Parathyroid adenoma (tissue), 2 donors: ENCODE measurements around the gene PAM.
A peak's percentile ranks its signal among the peaks of the same experiment; 100 is the strongest.
"Not testable (repeated sequence)": the region's sequence is repeated elsewhere in the genome, so short reads cannot be mapped to it uniquely, and the experiment has no call there.

ENCODE experiments used
- H2AFZ ChIP-seq: fragments of 300-600 bp; sonication (generic); one replicate; pipeline ENCODE4 v1.7.0; 2017; ENCODE audit warnings: antibody characterized with exemption, mild to moderate bottlenecking
- H3K27ac ChIP-seq: fragments of 300-600 bp; sonication (generic); one replicate; pipeline ENCODE4 v1.7.0; 2017
- H3K27me3 ChIP-seq: fragments of 300-600 bp; sonication (generic); one replicate; pipeline ENCODE4 v1.7.0; 2017; ENCODE audit warnings: low read length; ENCODE audit not compliant: control insufficient read depth, insufficient read depth
- H3K36me3 ChIP-seq: fragments of 300-600 bp; sonication (generic); one replicate; pipeline ENCODE4 v1.7.0; 2017; ENCODE audit warnings: low read length; ENCODE audit not compliant: control insufficient read depth, insufficient read depth
- H3K4me1 ChIP-seq: fragments of 300-600 bp; sonication (generic); one replicate; pipeline ENCODE4 v1.7.0; 2017; ENCODE audit warnings: control low read depth
- H3K4me2 ChIP-seq: fragments of 300-600 bp; sonication (generic); one replicate; pipeline ENCODE4 v1.7.0; 2017; ENCODE audit warnings: low read length
- H3K4me3 ChIP-seq: fragments of 300-600 bp; sonication (generic); one replicate; pipeline ENCODE4 v1.7.0; 2017; ENCODE audit warnings: low read depth, low read length
- H3K79me2 ChIP-seq: fragments of 300-600 bp; sonication (generic); one replicate; pipeline ENCODE4 v1.7.0; 2017; ENCODE audit warnings: control low read depth
- H3K9ac ChIP-seq: fragments of 300-600 bp; sonication (generic); one replicate; pipeline ENCODE4 v1.7.0; 2017; ENCODE audit warnings: mild to moderate bottlenecking
- H3K9me3 ChIP-seq: fragments of 300-600 bp; sonication (generic); one replicate; pipeline ENCODE4 v1.7.0; 2017; ENCODE audit warnings: low read length; ENCODE audit not compliant: control insufficient read depth
- TF ChIP-seq, protein P1 (sequence below): fragments of 300-600 bp; sonication (generic); IDR thresholded peaks from one replicate; pipeline ENCODE4 v1.7.0; 2017; ENCODE audit warnings: antibody characterized with exemption, mild to moderate bottlenecking
- donor health status: primary hyperparathyroidism.

The PAM gene

DNA sequence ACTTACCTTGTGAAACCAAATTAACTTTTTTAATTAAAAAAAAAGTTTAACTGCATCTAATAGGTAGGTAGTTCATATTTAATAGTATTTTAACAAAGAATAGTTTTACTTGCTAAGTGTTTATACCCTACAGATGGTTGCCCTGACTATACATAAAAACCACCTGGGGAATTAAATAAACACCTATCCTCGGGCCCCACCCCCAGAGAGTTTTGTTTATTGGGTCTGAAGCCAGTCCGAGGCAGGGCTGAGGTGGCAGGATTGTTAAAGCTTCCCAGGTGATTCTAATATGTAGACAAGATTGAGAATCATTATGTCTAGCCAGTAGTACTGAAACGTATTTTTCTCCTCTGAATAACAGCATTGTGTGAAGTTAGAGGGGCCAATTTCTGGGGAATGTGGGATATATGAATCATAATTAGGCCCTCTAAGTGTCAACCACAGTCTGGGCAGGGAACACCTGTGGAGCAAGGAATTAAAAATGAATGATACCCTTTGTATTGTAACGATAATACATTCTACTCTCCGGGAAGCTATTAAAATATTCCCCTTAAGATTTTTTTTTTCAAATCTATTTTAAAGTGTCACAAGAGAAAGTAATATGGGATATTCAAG is 5.6 kb upstream of the PAM start:
- H3K4me1 ChIP-seq = no peaks in the 10 kb centered on the region
- H2AFZ ChIP-seq = no peak overlapping the region
- TF ChIP-seq, protein P1, sequence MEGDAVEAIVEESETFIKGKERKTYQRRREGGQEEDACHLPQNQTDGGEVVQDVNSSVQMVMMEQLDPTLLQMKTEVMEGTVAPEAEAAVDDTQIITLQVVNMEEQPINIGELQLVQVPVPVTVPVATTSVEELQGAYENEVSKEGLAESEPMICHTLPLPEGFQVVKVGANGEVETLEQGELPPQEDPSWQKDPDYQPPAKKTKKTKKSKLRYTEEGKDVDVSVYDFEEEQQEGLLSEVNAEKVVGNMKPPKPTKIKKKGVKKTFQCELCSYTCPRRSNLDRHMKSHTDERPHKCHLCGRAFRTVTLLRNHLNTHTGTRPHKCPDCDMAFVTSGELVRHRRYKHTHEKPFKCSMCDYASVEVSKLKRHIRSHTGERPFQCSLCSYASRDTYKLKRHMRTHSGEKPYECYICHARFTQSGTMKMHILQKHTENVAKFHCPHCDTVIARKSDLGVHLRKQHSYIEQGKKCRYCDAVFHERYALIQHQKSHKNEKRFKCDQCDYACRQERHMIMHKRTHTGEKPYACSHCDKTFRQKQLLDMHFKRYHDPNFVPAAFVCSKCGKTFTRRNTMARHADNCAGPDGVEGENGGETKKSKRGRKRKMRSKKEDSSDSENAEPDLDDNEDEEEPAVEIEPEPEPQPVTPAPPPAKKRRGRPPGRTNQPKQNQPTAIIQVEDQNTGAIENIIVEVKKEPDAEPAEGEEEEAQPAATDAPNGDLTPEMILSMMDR = no peak
- no peaks in the 10 kb centered on the region for H3K27me3 ChIP-seq
- no peak overlapping the region for H3K4me2 ChIP-seq
- H3K9ac ChIP-seq = no peak overlapping the region
- H3K4me3 ChIP-seq = no peak overlapping the region
- no peaks in the 10 kb centered on the region for H3K9me3 ChIP-seq
- no peaks in the 10 kb centered on the region for H3K79me2 ChIP-seq
- no peak overlapping the region for H3K27ac ChIP-seq
- H3K36me3 ChIP-seq = no peaks in the 10 kb centered on the region

DNA sequence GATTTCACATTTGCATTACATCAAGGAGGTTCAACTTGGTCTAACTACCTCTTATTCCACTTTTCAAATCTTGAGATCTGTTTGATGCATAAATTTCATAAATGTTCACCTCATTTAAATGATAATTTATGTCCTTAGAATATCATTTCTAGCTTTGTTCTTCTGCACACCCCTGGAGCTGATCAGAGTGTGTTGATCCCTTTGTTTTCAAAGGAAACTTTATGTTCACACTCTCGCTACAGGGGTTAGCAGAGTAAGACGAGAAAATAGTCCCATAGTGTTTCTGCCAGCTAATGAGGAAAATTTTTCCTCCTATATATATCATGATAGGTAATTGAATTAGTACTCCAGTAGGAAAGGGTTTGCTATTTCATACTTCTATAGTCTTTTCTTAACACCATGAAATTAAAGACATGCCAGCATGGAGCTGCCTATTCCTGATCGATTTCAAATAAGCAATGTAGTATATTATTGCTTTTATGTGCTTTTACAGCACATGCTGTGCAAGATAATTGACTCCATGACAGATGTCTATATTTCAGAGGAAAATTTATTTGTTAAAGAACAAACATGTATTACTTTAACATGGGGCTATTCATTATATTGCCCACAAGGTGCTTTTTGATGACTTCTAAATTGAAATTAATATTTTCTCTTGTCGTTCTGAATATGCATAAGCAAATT is 4.8 kb upstream of the PAM start:
- TF ChIP-seq, protein P1 = no peak
- no peak overlapping the region for H3K9ac ChIP-seq
- no peak overlapping the region for H3K4me2 ChIP-seq
- H3K4me1 ChIP-seq = no peaks in the 10 kb centered on the region
- no peak overlapping the region for H3K27ac ChIP-seq
- H3K4me3 ChIP-seq = no peak overlapping the region
- no peaks in the 10 kb centered on the region for H3K36me3 ChIP-seq
- H3K27me3 ChIP-seq = no peaks in the 10 kb centered on the region
- no peaks in the 10 kb centered on the region for H3K9me3 ChIP-seq
- no peaks in the 10 kb centered on the region for H3K79me2 ChIP-seq
- no peak overlapping the region for H2AFZ ChIP-seq

DNA sequence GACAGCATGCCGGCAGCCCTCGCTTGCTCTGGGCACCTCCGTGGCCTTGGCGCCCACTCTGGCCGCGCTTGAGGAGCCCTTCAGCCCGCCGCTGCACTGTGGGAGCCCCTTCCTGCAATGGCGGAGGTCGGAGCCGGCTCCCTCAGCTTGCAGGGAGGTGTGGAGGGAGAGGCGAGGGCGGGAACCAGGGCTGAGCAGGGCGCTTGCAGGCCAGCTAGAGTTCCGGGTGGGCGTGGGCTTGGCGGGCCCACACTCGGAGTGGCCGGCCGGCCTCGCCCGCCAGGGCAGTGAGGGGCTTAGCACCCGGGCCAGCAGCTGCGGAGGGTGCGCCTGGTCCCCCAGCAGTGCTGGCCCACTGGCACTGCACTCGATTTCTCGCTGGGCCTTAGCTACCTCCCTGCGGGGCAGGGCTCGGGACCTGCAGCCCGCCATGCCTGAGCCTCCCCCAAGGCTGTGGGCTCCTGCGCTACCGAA is 3.2 kb upstream of the PAM start:
- not testable (repeated sequence) for H3K79me2 ChIP-seq, H2AFZ ChIP-seq, H3K36me3 ChIP-seq, H3K9me3 ChIP-seq, H3K9ac ChIP-seq, H3K4me3 ChIP-seq, H3K27me3 ChIP-seq, H3K4me2 ChIP-seq, H3K27ac ChIP-seq, H3K4me1 ChIP-seq

DNA sequence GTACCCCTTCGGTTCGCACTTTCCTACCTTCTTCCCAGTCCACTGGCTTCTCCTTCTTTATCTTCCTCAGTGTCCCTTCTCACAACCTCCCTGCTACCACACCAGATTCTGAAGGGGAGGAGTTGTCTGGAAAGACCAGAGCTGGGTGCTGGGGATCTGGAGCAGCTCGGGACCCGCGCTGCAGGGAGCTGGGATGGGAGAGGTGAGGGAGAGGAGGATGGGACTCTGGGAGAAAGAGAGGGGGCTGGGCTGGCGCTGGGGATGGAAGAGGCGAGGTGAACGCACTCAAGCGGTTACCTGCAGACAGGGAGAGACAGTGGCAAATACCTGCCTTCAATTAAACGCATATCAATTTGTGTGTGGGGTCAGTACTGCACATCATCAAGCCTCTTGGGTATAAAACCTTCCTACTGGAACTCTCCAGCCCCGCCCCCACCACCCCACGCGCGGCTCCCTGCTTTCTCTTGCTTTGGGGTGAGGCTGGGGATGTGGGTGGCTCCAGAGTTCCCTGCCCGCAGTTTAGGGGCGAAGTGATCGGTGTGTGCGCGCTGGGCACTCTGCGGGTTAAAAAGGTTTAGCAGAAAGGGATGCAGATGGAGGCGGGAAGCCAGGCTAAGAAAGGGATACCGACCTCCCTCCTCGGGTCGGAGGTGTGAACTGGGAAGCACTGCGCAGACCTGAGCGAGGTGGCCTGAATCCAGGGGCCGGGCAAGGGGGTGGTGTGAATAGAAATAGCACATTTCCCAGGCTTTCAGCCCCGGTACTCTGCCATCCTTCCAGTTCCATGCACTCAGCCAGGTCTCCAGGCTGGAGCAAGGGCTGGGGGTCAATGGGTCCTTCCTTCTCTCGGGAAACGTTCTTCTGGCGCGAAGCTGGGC is 977 bp upstream of the PAM start:
- Histone ChIP-seq H3K27ac (peak overlapping the region; percentile 46), H3K79me2 (peaks cover 7% of the 10 kb centered on the region), H3K36me3 (no peaks in the 10 kb centered on the region), H3K4me1 (peaks cover 5% of the 10 kb centered on the region), H3K27me3 (no peaks in the 10 kb centered on the region), H2AFZ (peak overlapping the region; percentile 78), H3K9me3 (no peaks in the 10 kb centered on the region), H3K9ac (no peak overlapping the region), H3K4me3 (peak overlapping the region; percentile 87), H3K4me2 (peak overlapping the region; percentile 83)
- TF ChIP-seq, protein P1 = no peak

DNA sequence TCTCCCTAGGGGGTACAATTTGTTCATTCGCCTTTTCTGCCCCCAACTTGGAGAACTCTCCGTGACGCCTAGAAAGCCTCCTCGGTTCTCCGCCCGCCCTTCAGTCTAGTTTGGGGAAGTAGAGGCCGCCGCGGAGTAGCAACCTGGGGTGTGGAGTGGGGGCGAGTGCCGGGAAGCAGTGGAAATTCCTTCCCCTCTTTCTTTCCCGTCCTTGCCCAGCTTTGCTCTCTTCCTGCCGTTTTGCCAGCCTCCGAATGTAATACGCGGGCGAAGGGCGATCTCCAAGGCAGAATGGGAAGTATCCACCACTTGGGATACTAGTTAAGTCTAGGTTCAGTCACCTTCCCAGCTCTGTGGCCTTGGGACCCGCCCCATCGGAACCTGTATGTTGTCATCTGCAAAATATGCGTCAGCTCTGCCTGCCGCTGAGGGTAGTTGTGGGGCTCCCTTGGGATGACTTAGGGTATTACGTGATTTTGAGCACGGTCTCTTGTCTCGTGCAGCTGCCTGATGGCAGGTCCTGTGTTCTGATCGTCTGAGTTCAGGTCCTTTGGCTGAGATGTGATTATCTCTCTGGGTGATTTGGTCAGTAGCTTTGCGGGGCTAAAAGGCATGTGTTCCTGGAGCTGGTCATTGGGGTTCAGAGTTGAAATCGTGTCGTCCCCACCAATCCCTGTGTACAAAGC is 724 bp downstream of the PAM start:
- H3K27ac ChIP-seq = peak overlapping the region; percentile 46
- H3K4me2 ChIP-seq = peak overlapping the region; percentile 83
- peaks cover 17% of the 10 kb centered on the region for H3K4me1 ChIP-seq

More for the DNA sequence above, 724 bp downstream of the PAM start:
- H2AFZ ChIP-seq = peak overlapping the region; percentile 78
- H3K4me3 ChIP-seq = peak overlapping the region; percentile 87
- peaks cover 7% of the 10 kb centered on the region for H3K79me2 ChIP-seq
- H3K27me3 ChIP-seq = no peaks in the 10 kb centered on the region
- no peaks in the 10 kb centered on the region for H3K36me3 ChIP-seq
- H3K9ac ChIP-seq = peak overlapping the region; percentile 4
- TF ChIP-seq, protein P1 = peak; percentile 7
- no peaks in the 10 kb centered on the region for H3K9me3 ChIP-seq
